NCI-H446 (cell line): ENCODE measurements around the gene RNF20.
"Not testable (repeated sequence)": the region's sequence is repeated elsewhere in the genome, so short reads cannot be mapped to it uniquely, and the experiment has no call there.

Experiments used
- DNase-seq, 2 experiments: peaks; one replicate each; lab custom pipeline; 2025; lab: John Stamatoyannopoulos, UW

RNF20 gene

DNA sequence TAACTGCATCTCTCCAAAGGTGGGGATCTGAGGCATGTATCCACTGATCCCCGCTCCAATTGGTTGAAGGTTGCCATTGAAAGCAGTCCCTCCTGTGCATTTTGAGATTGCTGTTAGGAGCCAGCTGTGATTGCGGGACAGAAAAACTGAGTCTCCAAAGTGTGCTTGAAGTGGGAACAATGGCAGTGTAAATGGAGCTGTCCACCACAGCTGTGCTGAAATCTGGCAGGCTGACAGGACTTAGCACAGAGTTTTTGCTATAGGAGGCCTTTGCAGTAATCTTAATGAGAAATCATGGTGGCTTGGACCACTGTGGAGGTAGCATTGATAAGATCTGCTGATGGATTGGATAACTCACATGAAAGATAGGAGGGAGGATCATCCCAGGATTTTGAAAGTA lies 3.3 kb downstream of the RNF20 start:
- DNase-seq, result no peak

DNA sequence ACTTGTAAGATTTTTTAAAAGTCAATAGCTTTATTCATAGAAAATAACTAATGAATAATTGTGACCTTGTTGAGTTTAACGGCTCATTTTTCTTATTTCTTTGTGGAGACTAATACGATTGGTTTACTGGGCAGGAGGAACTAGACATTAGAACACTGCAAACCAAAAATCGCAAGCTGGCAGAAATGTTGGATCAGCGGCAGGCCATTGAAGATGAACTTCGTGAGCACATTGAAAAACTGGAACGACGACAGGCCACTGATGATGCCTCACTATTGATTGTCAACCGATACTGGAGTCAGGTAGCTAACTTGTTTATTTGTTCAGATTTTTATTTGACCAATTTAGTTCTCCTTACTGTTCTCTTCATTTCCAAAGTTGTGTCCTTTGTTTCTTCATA lies 6.4 kb downstream of the RNF20 start:
- no peak for DNase-seq

DNA sequence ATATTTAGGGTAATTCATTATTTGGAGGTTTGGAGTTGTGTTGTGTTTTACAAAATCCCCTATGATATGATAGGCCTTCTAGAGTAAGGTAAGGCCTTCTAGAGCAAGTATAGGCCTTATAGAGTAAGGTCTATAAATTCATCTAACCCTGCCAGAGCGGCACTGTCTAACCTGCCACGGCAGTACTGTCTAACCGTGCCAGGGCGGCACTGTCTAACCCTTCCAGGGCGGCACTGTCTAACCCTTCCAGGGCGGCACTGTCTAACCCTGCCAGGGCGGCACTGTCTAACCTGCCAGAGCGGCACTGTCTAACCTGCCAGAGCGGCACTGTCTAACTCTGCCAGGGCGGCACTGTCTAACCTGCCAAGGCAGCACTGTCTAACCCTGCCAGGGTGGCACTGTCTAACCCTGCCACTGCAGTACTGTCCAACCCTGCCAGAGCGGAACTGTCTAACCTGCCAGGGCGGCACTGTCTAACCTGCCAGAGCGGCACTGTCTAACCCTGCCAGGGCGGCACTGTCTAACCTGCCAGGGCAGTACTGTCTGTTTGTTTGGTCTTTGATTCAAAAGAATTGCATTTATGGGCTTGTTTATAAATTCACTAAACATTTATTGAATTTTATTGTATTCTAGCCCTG lies 9.6 kb downstream of the RNF20 start:
- no peak for DNase-seq

DNA sequence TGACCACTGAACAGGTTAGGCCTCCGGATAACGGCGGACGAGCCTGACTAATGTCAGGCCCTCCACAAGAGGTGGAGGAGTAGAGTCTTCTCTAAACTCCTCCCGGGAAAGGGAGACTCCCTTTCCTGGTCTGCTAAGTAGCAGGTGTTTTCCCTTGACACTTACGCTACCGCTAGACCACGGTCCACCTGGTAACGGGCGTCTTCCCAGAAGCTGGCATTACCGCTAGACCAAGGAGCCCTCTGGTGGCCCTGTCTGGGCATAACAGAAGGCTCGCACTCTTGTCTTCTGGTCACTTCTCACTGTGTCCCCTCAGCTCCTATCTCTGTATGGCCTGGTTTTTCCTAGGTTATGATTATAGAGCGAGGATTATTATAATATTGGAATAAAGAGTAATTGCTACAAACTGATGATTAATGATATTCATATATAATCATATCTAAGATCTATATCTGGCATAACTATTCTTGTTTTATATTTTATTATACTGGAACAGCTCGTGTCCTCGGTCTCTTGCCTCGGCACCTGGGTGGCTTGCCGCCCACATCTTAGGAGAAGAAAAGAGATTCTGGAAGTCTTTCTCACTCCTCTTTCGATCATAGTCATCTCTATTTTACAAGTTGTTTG lies 15.9 kb downstream of the RNF20 start:
- DNase-seq, result not testable (repeated sequence)

DNA sequence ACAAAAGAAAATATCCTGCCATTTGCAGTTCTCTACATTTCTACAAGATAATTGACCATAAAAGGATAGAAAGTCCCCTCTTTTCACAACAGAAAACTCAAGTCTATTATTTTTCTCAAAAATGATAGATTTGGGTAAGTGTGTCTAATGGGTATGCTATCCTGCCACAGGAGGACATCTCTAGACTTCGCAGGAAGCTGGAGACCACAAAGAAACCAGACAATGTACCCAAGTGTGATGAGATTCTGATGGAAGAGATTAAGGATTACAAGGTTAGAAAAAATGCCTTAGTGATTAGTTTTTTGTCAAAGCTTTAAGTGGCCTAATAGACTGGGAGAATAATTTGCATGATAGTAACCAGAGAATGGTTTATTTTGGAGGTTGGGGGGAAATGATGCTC lies 28.1 kb downstream of the RNF20 start:
- no peak for DNase-seq

DNA sequence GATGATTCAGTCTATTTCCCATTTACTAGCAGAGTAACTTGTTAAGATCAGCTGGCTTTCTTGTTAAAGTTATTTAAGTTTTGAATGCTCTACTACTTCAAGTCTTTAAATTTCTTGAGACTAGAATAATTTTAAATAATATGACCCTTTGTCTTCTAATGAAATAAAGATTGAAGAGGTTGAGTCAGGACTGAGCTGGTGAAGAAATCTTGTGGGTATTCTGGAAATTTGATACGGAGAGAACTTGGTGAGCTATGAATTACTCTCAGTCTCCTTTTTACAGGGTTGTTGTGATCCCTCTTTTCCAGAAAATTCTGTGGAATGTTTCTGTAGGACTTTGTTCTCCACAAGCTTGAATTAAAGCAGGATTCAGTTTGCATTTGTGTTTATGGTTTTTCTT lies 29.3 kb downstream of the RNF20 start:
- no peak for DNase-seq

DNA sequence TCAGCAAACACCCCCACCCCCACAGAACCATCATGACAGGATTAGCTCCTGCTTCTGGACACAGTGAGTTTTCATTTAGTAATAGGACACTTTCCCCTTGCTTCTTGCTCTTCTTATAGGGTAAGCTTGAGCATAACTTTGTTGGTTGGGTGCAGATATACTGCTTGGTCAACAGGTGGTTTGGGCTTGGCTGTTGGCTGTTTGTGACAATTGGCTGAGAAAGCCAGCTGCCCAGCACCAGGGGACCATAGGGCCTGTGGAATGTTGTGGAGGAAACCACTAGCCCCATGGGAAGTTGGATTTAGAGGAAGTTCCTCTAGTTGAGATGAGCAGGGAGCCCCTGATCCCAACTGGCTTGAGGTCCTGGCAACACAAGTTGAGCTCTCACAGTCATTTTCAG lies 30.6 kb downstream of the RNF20 start:
- DNase-seq, result no peak

DNA sequence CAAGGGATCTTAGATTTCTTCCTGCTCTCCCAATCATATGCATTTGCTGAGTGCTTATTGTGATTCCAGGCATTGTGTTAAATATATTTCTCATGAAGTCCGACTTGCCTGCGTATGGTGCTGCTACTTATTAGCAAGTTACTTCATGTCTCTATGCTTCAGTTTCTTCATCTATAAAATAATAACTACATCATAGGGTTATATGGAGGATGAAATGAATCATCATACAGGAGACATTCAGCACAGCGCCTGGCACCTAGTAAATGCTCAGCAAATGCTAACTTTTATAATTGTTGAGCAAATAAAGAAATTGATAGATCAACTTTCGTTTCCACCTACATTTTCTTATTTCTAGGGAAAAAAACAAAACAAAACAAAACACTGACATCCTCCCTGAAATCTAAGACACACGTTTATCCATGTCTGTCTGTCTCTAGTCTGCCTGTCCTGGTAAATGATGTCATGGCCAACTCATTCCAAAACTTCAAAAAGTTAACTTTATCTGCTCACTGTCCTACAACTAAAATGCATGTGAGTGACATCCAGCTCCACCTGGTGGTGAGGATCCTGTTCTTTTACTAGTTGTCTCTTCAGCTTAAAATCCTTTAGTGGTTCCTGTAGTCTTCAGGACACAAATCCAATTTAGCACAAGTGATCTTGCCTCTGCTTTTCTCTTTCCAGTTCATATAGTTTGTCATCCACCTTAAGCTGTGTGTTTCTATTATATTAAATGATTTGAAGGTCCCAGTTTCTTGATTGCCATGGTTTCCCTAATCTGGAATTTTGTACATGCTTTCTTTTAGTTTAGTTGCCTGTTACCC lies 33.5 kb downstream of the RNF20 start:
- DNase-seq, result peak; percentile 1

DNA sequence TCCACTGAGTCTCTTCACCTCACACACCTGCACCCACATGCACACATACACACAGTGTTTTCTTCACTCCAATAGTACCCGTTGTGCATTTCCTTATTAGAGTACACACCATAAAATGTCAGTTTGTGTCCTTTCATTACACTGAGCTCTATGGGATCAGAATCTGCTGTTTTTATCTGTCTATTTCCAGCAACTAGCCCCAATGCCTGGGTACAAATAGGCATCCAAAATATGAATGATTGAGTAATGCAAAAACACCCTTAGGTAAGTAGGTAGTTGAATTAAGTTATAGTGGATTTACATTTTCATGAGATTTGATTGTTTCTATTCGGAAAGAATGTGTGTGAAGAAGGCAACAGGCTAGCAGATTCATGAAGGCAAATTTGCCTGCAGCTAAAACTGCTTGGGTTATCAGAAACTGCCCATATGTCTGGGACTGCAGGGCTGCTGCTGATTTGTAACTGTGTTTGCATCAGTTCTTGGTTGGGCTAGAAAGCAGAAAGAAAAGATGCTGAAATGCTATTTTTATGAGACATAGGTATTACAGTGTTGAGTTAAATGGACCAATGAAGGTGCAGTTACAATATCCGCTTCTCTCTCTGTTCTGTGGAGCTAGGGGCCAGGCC lies 34.2 kb downstream of the RNF20 start:
- no peak for DNase-seq

DNA sequence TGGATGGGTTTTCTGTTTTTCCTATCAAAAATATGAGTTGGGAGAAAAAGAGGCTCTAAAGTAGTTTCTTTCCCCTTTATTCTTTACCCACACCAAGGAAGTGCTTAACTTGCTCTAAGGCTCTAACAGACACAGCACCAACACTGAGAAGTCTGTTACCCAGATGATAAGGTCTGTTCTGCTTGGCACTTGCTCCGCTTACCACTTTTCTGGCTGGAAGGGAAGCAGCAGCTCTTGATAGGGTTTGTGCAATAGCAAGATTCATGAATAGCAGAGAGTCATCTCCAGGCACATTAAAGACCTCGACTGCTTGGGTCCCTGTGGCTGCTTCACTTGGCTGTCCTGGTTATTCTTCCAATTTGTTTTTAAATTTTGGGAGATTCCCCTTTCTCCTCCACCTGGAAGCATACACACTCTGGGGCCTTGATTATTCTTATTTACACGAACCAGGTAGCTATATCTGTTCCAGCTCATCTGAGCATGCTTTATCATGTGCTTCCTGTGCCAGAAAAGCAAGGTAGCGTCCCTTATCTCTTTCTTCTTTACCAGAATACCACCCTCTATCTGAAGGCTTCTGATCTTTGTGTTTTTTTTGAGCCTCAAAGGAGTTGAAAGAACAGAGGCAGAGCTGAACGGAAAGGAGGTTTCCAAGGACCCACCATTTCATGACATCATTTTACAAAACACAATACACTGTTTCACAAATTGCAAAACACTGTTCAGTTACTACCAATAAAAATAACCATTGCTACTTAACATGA lies 36.3 kb downstream of the RNF20 start:
- no peak for DNase-seq

DNA sequence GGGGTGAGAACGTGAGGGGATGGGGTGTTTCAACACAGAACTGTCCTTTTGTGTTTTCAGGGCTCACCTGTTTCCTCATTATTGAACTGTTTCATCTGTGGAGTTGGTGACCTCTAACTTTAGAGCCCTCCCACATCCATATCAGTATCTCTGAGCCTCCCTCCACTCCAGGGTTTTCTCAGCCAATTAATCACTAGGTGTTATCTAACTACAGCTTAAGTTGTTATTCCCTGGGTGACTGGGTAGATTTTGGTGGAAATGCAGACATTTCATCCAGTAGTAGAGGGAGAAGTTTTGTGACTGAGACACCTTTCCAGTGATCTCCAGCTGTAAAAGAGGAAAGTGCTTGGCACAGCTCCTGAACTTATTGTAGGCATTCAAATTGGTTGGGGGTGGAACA lies 37.5 kb downstream of the RNF20 start:
- no peak for DNase-seq

DNA sequence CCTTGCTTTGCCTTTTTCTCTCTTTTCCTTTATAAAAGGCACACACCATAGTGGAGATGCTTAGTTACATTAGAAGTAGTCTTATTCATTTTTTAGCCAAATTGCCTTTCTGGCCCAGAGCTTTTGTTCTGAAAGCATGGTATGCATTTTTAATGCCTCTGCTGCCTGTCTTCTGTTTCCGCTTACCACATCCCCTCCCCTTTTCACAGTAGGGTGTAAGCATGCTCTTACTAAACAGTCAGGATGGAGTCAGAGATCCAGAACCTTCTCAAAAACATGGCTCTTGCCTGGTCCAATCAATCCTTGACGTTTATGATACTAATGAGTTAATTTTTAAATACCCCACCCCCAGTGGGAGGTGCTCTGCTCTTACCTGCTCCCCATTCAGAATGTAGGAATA lies 38.7 kb downstream of the RNF20 start:
- DNase-seq, result no peak

DNA sequence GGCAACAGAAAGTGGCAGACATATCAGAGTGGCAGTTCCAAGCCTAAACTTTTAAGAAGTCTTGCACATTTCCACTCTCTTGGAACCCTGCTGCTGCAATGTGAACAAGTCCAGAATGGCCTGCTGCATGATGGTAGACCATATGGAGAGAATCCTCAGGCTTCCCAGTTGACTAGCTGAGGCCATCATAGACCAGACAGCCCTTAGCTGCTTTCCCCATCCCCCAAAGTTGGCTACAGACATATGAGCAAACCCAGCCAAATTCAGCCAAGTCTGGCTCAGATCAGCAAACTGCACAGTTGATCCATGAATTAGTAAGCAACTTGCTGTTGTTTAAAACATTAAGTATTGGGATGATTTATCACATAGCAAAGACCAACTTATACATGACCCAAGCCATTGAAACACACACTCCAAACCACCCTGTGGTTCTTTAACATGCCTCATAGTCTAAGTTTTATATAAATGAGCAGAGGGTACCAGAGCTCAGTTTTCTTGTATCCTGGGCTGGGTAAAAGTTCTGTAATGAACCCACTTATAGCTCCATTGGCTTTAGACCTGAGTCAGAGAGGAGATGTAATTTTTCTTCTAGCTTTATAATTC lies 41.2 kb downstream of the RNF20 start:
- peak; percentile 10 to 87 for DNase-seq

DNA sequence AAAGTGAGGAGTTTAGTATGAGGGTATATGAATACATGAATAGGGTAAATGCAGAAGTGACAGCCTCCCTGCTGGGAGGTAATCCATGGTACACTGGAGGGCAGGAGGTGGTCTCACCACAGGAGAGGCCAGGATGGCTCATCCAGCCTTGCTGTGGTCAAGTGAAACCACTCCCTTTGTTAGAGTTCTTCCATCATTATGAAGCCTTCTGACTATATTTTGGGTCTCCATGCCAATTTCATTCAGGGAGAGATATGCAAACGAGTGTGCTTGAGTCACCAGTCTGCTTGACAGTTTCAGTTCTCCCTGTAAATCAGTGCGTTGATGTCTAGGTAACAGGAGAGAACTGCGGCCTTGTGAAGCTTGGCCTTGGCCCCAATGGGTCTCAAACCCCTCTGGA lies 44.7 kb downstream of the RNF20 start:
- no peak for DNase-seq

DNA sequence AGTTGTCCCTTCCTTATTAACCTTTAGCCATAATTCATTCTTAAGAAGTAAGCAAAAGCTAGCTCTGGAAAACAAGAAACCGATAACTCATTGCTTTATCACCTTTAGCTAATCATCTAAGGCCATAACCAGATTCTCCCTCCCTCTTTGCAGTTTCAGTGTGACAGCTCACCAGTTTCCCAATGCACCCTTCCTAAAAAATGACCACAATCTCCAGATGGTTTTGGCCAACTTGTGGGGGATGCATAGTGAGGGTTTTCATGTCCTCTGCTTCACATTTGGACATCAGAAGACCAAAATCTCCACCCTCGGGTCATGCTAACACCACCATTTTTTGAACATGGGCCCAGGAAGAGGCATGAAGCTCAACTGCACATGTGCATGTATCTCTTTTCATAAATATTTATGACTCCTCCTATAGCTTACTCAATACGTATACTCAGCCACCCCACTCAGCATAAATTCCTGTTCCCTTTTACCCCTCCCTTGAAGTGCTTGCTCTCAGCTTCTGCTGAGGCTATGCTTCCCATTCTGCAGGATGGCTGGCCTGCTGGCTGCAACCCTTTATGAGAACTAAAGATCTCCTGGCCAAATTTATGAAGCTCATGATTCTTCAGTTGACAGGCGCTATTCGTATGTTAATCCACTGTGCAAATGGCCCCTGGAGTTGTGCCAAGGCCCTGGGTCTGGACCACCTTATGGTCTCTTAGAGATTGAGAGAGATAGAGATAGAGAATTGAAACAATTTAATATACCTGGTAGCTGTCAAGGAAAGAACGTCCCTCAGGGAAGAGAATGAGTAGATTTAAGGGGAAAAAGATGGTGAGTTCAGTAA lies 46.3 kb downstream of the RNF20 start:
- DNase-seq, result peak in 1 of 2 experiments; percentile 9

DNA sequence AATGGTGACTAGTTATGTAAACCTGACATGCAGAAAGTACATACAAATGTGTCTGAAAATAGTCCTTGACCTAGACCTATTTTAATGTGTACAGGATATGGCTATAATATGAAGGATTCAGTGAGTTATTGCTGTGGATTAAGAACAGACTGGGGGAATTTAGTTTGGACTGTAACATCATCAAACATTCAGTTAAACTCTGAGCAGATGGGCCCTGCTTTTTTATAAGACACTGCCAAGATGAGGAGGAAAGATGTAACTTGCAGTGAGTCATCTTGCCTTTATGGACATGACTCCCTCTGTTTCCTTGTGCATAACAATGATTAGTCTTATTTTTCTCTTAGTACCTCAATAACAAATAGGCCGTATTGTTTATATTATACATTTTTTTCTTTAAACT lies 48.9 kb downstream of the RNF20 start:
- peak; percentile 5 to 61 for DNase-seq

DNA sequence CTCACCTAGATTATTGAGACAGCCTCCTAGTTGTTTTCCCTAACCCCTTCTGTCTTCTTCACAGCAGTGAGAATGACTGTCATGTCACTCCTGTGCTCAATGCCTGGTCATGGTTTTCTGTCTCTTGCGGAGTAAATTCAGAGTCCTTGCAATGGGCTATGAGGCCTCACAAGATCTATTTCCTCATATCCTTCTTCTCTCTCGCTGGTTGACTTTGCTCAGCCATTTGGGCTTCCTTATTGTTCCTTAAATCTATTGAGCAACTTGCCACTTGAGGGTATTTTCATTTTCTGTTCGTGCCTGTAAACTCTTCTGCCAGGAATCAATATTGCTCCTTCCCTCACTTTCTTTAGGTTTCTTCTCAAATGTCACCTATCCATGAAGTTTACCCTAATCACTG lies 52.1 kb downstream of the RNF20 start:
- no peak for DNase-seq

DNA sequence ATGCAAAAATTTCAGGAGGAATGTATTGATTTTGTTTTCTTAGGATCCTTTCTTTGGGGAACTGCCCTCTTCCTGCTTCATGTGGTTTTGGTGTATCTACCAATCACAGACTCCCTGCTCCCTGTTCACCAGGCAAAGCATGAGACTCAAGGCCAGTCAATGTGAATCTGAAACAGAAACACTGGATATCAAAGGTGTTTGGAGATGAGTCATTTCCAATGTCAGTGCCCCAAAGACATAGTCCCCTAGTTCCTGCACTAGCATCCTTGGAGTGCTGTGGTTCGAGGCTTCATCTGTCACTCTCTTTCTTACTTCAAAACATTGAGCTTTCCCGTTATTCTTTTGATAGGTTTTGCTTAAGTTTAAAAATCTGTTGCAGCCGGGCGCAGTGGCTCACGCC lies 53.0 kb downstream of the RNF20 start:
- no peak for DNase-seq

DNA sequence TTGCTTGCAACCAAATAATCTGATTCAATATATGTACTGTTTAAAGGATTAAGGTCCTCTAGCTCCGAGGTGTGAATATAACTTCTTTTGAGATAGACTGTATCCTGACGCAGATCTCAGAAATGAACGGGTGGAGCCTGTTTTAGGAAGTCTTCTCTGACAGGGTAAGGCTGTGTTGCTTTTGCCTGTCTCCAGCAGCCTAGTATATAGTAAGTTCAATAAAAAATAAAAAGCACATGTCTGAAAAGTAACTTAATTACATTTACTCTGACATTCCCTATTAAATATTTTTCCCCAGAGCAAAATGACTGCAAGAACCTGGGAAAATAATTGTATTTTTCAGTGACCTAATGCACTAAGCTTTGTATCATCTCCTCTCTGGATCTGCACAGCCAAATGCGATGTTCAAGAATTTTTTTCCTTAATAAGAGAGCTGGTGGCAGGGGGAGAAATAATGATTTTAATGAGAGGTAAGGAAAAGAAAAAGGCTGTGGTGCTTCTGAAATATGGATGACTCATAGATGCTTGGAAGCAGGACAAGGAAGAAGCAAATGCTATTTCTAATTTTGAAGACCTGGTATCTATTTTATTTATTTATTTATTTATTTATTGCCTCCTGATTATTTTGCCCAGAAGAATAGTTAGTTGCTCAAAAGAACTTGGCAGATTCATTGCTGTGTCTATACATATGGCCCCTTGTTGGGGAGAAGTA lies 53.8 kb downstream of the RNF20 start:
- DNase-seq, result peak in 1 of 2 experiments; percentile 2

DNA sequence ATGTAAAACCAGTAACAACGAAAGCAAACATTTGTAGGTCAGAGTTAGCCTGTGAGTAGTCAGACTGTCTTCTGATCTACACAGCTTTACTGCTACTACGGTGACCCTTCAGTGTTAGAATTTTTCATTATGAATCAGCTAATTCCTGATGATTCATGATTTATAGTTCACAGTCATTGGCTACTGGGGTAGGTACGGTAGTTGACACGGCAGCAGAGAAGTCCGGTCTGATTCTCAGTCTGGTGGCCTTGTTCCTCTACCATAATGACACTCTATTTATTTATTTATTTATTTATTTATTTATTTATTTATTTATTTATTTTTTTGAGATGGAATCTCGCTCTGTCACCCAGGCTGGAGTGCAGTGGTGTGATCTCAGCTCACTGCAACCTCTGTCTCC lies 56.4 kb downstream of the RNF20 start:
- not testable (repeated sequence) for DNase-seq
